ENCODE measurements around the gene FAM185A.
A peak's percentile ranks its signal among the peaks of the same experiment; 100 is the strongest.
"Not testable (repeated sequence)": the region's sequence is repeated elsewhere in the genome, so short reads cannot be mapped to it uniquely, and the experiment has no call there.

The FAM185A gene

GRCh38 chr7:102748605-102749444 is at the start of gene FAM185A:
TSS of gene FAM185A (plus strand) at chr7:102748999. CDS start at chr7:102749208, 209 bp downstream.
- not testable (repeated sequence) for H3K36me3 Mint-ChIP-seq, H3K27me3 Mint-ChIP-seq

GRCh38 chr7:102713011-102713690 is 35.6 kb upstream of the FAM185A start:
- not testable (repeated sequence) for H3K27me3 Mint-ChIP-seq; H3K4me1 Mint-ChIP-seq (ENCODE audit: low read depth); H3K4me3 Mint-ChIP-seq; H3K9me3 Mint-ChIP-seq (ENCODE audit: low read depth); H3K36me3 Mint-ChIP-seq
- H3K27ac Mint-ChIP-seq = peak overlapping the region; percentile 38

More at GRCh38 chr7:102748605-102749444, at the start of gene FAM185A:
- peaks cover 18% of the 10 kb centered on the region for H3K4me1 Mint-ChIP-seq (ENCODE audit: low read depth)
- not testable (repeated sequence) for H3K9me3 Mint-ChIP-seq (ENCODE audit: low read depth)
- peak within 1 kb of the TSS; percentile 88 for H3K4me3 Mint-ChIP-seq
- H3K27ac Mint-ChIP-seq = peak within 1 kb of the TSS; percentile 82

GRCh38 chr7:102713691-102714080 is 35.1 kb upstream of the FAM185A start:
- not testable (repeated sequence) for H3K27me3 Mint-ChIP-seq; H3K9me3 Mint-ChIP-seq (ENCODE audit: low read depth); H3K36me3 Mint-ChIP-seq; H3K4me3 Mint-ChIP-seq; H3K27ac Mint-ChIP-seq; H3K4me1 Mint-ChIP-seq (ENCODE audit: low read depth)

- not testable (repeated sequence) for H3K9me3 Mint-ChIP-seq (ENCODE audit: low read depth); H3K4me3 Mint-ChIP-seq; H3K27ac Mint-ChIP-seq; H3K27me3 Mint-ChIP-seq; H3K36me3 Mint-ChIP-seq; H3K4me1 Mint-ChIP-seq (ENCODE audit: low read depth)
These were observed 33.9 kb upstream of the FAM185A start for GRCh38 chr7:102714774-102715522.

- not testable (repeated sequence) for H3K4me3 Mint-ChIP-seq; H3K4me1 Mint-ChIP-seq (ENCODE audit: low read depth); H3K27me3 Mint-ChIP-seq; H3K9me3 Mint-ChIP-seq (ENCODE audit: low read depth); H3K36me3 Mint-ChIP-seq; H3K27ac Mint-ChIP-seq
These were observed 33.1 kb upstream of the FAM185A start for GRCh38 chr7:102715718-102716117.

GRCh38 chr7:102718491-102718890 is 30.3 kb upstream of the FAM185A start:
- not testable (repeated sequence) for H3K9me3 Mint-ChIP-seq (ENCODE audit: low read depth); H3K4me1 Mint-ChIP-seq (ENCODE audit: low read depth); H3K27ac Mint-ChIP-seq; H3K4me3 Mint-ChIP-seq; H3K36me3 Mint-ChIP-seq; H3K27me3 Mint-ChIP-seq

- not testable (repeated sequence) for H3K9me3 Mint-ChIP-seq (ENCODE audit: low read depth)
These were observed 22.6 kb upstream of the FAM185A start for GRCh38 chr7:102726170-102726569.

GRCh38 chr7:102729670-102730069 is 19.1 kb upstream of the FAM185A start:
- not testable (repeated sequence) for H3K9me3 Mint-ChIP-seq (ENCODE audit: low read depth); H3K27me3 Mint-ChIP-seq; H3K27ac Mint-ChIP-seq; H3K4me3 Mint-ChIP-seq; H3K36me3 Mint-ChIP-seq; H3K4me1 Mint-ChIP-seq (ENCODE audit: low read depth)

More at GRCh38 chr7:102726170-102726569, 22.6 kb upstream of the FAM185A start:
- H3K4me1 Mint-ChIP-seq (ENCODE audit: low read depth); H3K4me3 Mint-ChIP-seq; H3K27ac Mint-ChIP-seq; H3K36me3 Mint-ChIP-seq; H3K27me3 Mint-ChIP-seq: not testable (repeated sequence)

- not testable (repeated sequence) for H3K27me3 Mint-ChIP-seq; H3K9me3 Mint-ChIP-seq (ENCODE audit: low read depth); H3K4me3 Mint-ChIP-seq; H3K36me3 Mint-ChIP-seq; H3K27ac Mint-ChIP-seq; H3K4me1 Mint-ChIP-seq (ENCODE audit: low read depth)
These were observed 18.4 kb upstream of the FAM185A start for GRCh38 chr7:102730431-102730830.

GRCh38 chr7:102742002-102742771 is 6.6 kb upstream of the FAM185A start:
- H3K4me3 Mint-ChIP-seq; H3K9me3 Mint-ChIP-seq (ENCODE audit: low read depth); H3K27ac Mint-ChIP-seq; H3K27me3 Mint-ChIP-seq; H3K4me1 Mint-ChIP-seq (ENCODE audit: low read depth); H3K36me3 Mint-ChIP-seq: not testable (repeated sequence)

GRCh38 chr7:102743861-102744260 is 4.9 kb upstream of the FAM185A start:
- not testable (repeated sequence) for H3K27ac Mint-ChIP-seq; H3K36me3 Mint-ChIP-seq; H3K4me3 Mint-ChIP-seq; H3K9me3 Mint-ChIP-seq (ENCODE audit: low read depth); H3K4me1 Mint-ChIP-seq (ENCODE audit: low read depth); H3K27me3 Mint-ChIP-seq

- peaks cover 15% of the 10 kb centered on the region for H3K4me1 Mint-ChIP-seq (ENCODE audit: low read depth)
- not testable (repeated sequence) for H3K36me3 Mint-ChIP-seq; H3K27me3 Mint-ChIP-seq; H3K4me3 Mint-ChIP-seq; H3K9me3 Mint-ChIP-seq (ENCODE audit: low read depth); H3K27ac Mint-ChIP-seq
These were observed 3.1 kb upstream of the FAM185A start for GRCh38 chr7:102745494-102746288.

GRCh38 chr7:102749445-102749786 is 617 bp downstream of the FAM185A start:
- not testable (repeated sequence) for H3K27me3 Mint-ChIP-seq
- H3K4me1 Mint-ChIP-seq (ENCODE audit: low read depth) = peaks cover 18% of the 10 kb centered on the region

GRCh38 chr7:102758227-102758626 is 9.4 kb downstream of the FAM185A start:
- H3K36me3 Mint-ChIP-seq; H3K9me3 Mint-ChIP-seq (ENCODE audit: low read depth); H3K27me3 Mint-ChIP-seq; H3K4me3 Mint-ChIP-seq; H3K4me1 Mint-ChIP-seq (ENCODE audit: low read depth); H3K27ac Mint-ChIP-seq: not testable (repeated sequence)

More at GRCh38 chr7:102749445-102749786, 617 bp downstream of the FAM185A start:
- not testable (repeated sequence) for H3K9me3 Mint-ChIP-seq (ENCODE audit: low read depth); H3K36me3 Mint-ChIP-seq
- Mint-ChIP-seq H3K27ac (peak overlapping the region; percentile 64), H3K4me3 (peak overlapping the region; percentile 88)

All from activated naive CD8-positive, alpha-beta T cell (primary cell).